Mesenchymal stem cell (in vitro differentiated cells and primary cell): ENCODE measurements around the gene CORO6.

Experiments
- DNase-seq: peaks from one replicate; pipeline ENCODE4 v3.0.0-alpha.2; 2013
- H2AFZ ChIP-seq: one replicate; pipeline ENCODE4 v1.6.1; 2013; ENCODE audit warnings: low read depth, mild to moderate bottlenecking, control low read depth, inconsistent platforms, low read length, moderate library complexity
- H2AK5ac ChIP-seq: 2 replicates; pipeline ENCODE4 v1.6.1; 2013; ENCODE audit warnings: low read length, moderate library complexity, mild to moderate bottlenecking, inconsistent platforms; ENCODE audit not compliant: severe bottlenecking
- H2BK120ac ChIP-seq: one replicate; pipeline ENCODE4 v1.6.1; 2013; ENCODE audit warnings: low read depth, mild to moderate bottlenecking, inconsistent platforms, low read length, moderate library complexity
- H2BK12ac ChIP-seq, 2 experiments: one replicate each; pipeline ENCODE4 v1.6.1; 2013; ENCODE audit warnings: inconsistent platforms in 2 of 2, low read length in 2 of 2, mild to moderate bottlenecking in 2 of 2, moderate library complexity in 2 of 2, control low read depth in 1 of 2
- H2BK15ac ChIP-seq: one replicate; pipeline ENCODE4 v1.6.1; 2013; ENCODE audit warnings: mild to moderate bottlenecking, low read depth, inconsistent platforms; ENCODE audit not compliant: poor library complexity, severe bottlenecking
- H2BK5ac ChIP-seq: 2 replicates; pipeline ENCODE4 v1.6.1; 2013; ENCODE audit warnings: low read depth, mild to moderate bottlenecking, low read length, control low read depth, inconsistent platforms; ENCODE audit not compliant: poor library complexity, severe bottlenecking
- H3K14ac ChIP-seq, 2 experiments: one replicate each; pipeline ENCODE4 v1.6.1; 2013; ENCODE audit warnings: inconsistent platforms in 2 of 2, low read length in 2 of 2, control low read depth in 1 of 2, mild to moderate bottlenecking in 1 of 2, moderate library complexity in 1 of 2
- H3K18ac ChIP-seq, 2 experiments: one replicate each; pipeline ENCODE4 v1.6.1; 2013; ENCODE audit warnings: inconsistent platforms in 2 of 2, low read length in 2 of 2, control low read depth in 1 of 2, low read depth in 1 of 2, mild to moderate bottlenecking in 1 of 2
- H3K23ac ChIP-seq, 2 experiments: one replicate each; pipeline ENCODE4 v1.6.1; 2013; ENCODE audit warnings: inconsistent platforms in 2 of 2, low read length in 2 of 2, mild to moderate bottlenecking in 2 of 2, moderate library complexity in 2 of 2, control low read depth in 1 of 2
- H3K27ac ChIP-seq: 2 replicates; pipeline ENCODE4 v1.5.1; 2013; ENCODE audit warnings: mild to moderate bottlenecking, moderate library complexity, low read length, control low read depth, inconsistent platforms; ENCODE audit not compliant: poor library complexity, severe bottlenecking
- H3K27me3 ChIP-seq, 2 experiments: 2 replicates each; pipeline versions ENCODE4 v1.6.1 to v1.7.0; 2013; ENCODE audit warnings: low read length in 2 of 2, mild to moderate bottlenecking in 2 of 2, moderate library complexity in 2 of 2, control low read depth in 1 of 2, inconsistent platforms in 1 of 2; ENCODE audit not compliant: control insufficient read depth in 1 of 2, insufficient read depth in 1 of 2
- H3K36me3 ChIP-seq, 2 experiments: 2 replicates each; pipeline versions ENCODE4 v1.6.1 to v1.7.0; 2013; ENCODE audit warnings: low read length in 2 of 2, control low read depth in 1 of 2, inconsistent platforms in 1 of 2, low read depth in 1 of 2, mild to moderate bottlenecking in 1 of 2; ENCODE audit not compliant: insufficient read depth in 2 of 2, control insufficient read depth in 1 of 2
- H3K4ac ChIP-seq, 2 experiments: one replicate each; pipeline ENCODE4 v1.6.1; 2013; ENCODE audit warnings: inconsistent platforms in 2 of 2, low read length in 2 of 2, mild to moderate bottlenecking in 2 of 2, moderate library complexity in 2 of 2, control low read depth in 1 of 2, low read depth in 1 of 2
- H3K4me1 ChIP-seq: 2 replicates; pipeline ENCODE4 v1.6.1; 2013; ENCODE audit warnings: low read depth, low read length, control low read depth; ENCODE audit not compliant: control insufficient read depth, insufficient read depth
- H3K4me2 ChIP-seq: 2 replicates; pipeline ENCODE4 v1.6.1; 2013; ENCODE audit warnings: low read length, mild to moderate bottlenecking, inconsistent platforms; ENCODE audit not compliant: poor library complexity, severe bottlenecking
- H3K4me3 ChIP-seq, 2 experiments: 2 replicates each; pipeline versions ENCODE4 v1.5.1 to v1.7.0; 2013; ENCODE audit warnings: low read length in 2 of 2, mild to moderate bottlenecking in 2 of 2, control low read depth in 1 of 2, low read depth in 1 of 2; ENCODE audit not compliant: insufficient read depth in 1 of 2
- H3K79me1 ChIP-seq: replicated peaks from 2 replicates; pipeline ENCODE4 v1.6.1; 2013; ENCODE audit warnings: mild to moderate bottlenecking, control low read depth, low read length, inconsistent platforms; ENCODE audit not compliant: poor library complexity, severe bottlenecking
- H3K9ac ChIP-seq: 2 replicates; pipeline ENCODE4 v1.7.0; 2013; ENCODE audit warnings: mild to moderate bottlenecking, low read length, moderate library complexity
- H3K9me3 ChIP-seq: 2 replicates; pipeline ENCODE4 v1.7.0; 2013; ENCODE audit warnings: mild to moderate bottlenecking, low read length; ENCODE audit not compliant: control insufficient read depth
- H4K8ac ChIP-seq: one replicate; pipeline ENCODE4 v1.6.1; 2013; ENCODE audit warnings: inconsistent platforms, mild to moderate bottlenecking, low read length, moderate library complexity
- H4K91ac ChIP-seq: one replicate; pipeline ENCODE4 v1.6.1; 2013; ENCODE audit warnings: mild to moderate bottlenecking, low read length, inconsistent platforms
- WGBS: methylation state at CpG from one replicate; pipeline ENCODE4 v1.1.7; 2013; ENCODE audit warnings: mixed read lengths; 5-methylcytosine and 5-hydroxymethylcytosine counted together

Gene CORO6

GRCh38 chr17:29568331-29569244 is 54.1 kb downstream of the CORO6 start, which contains the start of gene TP53I13:
TSS of gene TP53I13 (plus strand) at chr17:29568701. CDS start at chr17:29568759, 58 bp downstream.
- peak within 1 kb of the TSS; percentile 67 for H2BK5ac ChIP-seq
- H3K4ac ChIP-seq = peak within 1 kb of the TSS; percentile 13 to 96
- under 1% methylated on average over 51 of the region's 85 CpGs for WGBS
- peak within 1 kb of the TSS; percentile 87 for H4K8ac ChIP-seq
- peak within 1 kb of the TSS; percentile 75 to 90 for H3K4me3 ChIP-seq
- H2BK120ac ChIP-seq = peak within 1 kb of the TSS; percentile 55
- H3K4me2 ChIP-seq = peak within 1 kb of the TSS; percentile 85
- peak within 1 kb of the TSS; percentile 78 to 93 for H3K18ac ChIP-seq
- H3K27me3 ChIP-seq = no peaks in the 10 kb centered on the region
- peaks cover 24% of the 10 kb centered on the region in 2 experiments for H3K36me3 ChIP-seq
- H3K23ac ChIP-seq = peak within 1 kb of the TSS in 1 of 2 experiments; percentile 79
- no peak within 1 kb of the TSS for H2AK5ac ChIP-seq
- peak within 1 kb of the TSS; percentile 81 for H4K91ac ChIP-seq
- H3K9ac ChIP-seq = peak within 1 kb of the TSS; percentile 86
- no peaks in the 10 kb centered on the region for H3K9me3 ChIP-seq
- peak within 1 kb of the TSS; percentile 79 for H2AFZ ChIP-seq
- H3K14ac ChIP-seq = peak within 1 kb of the TSS in 1 of 2 experiments; percentile 98
- peaks cover 22% of the 10 kb centered on the region for H3K79me1 ChIP-seq
- DNase-seq = peak; percentile 87
- peaks cover 39% of the 10 kb centered on the region for H3K4me1 ChIP-seq
- peak within 1 kb of the TSS; percentile 60 for H2BK15ac ChIP-seq
- H3K27ac ChIP-seq = peak within 1 kb of the TSS; percentile 93
- peak within 1 kb of the TSS; percentile 32 to 76 for H2BK12ac ChIP-seq

- Histone ChIP-seq H2AK5ac (no peak overlapping the region), H3K14ac (peak overlapping the region in 1 of 2 experiments; percentile 98), H3K4me1 (peaks cover 32% of the 10 kb centered on the region), H3K79me1 (peaks cover 20% of the 10 kb centered on the region), H3K4me2 (peak overlapping the region; percentile 69), H3K4me3 (peak overlapping the region; percentile 75 to 90), H3K9me3 (no peaks in the 10 kb centered on the region), H2BK120ac (peak overlapping the region; percentile 55), H3K27me3 (no peaks in the 10 kb centered on the region), H3K36me3 (peaks cover 18 to 20% of the 10 kb centered on the region in 2 experiments), H3K18ac (peak overlapping the region; percentile 78 to 93), H3K23ac (peak overlapping the region in 1 of 2 experiments; percentile 79), H4K91ac (peak overlapping the region; percentile 36), H2BK5ac (peak overlapping the region; percentile 67), H4K8ac (peak overlapping the region; percentile 87), H2AFZ (peak overlapping the region; percentile 79), H3K9ac (peak overlapping the region; percentile 84), H3K27ac (peak overlapping the region; percentile 93), H3K4ac (peak overlapping the region; percentile 13 to 84), H2BK12ac (peak overlapping the region; percentile 29 to 32), H2BK15ac (no peak overlapping the region)
- WGBS = under 1% methylated on average over 61 of the region's 63 CpGs
- peak; percentile 79 for DNase-seq
Measured at GRCh38 chr17:29567554-29568330, 55.0 kb downstream of the CORO6 start.

GRCh38 chr17:29567304-29567553 is 55.5 kb downstream of the CORO6 start:
- Histone ChIP-seq H3K18ac (peak overlapping the region in 1 of 2 experiments; percentile 93), H3K4ac (peak overlapping the region; percentile 13 to 40), H3K4me3 (peak overlapping the region; percentile 75 to 90), H2AK5ac (no peak overlapping the region), H4K91ac (no peak overlapping the region), H3K4me2 (peak overlapping the region; percentile 69), H2BK15ac (no peak overlapping the region), H2BK120ac (no peak overlapping the region), H3K27ac (no peak overlapping the region), H3K79me1 (peaks cover 21% of the 10 kb centered on the region), H2AFZ (peak overlapping the region; percentile 79), H3K4me1 (peaks cover 27% of the 10 kb centered on the region), H2BK12ac (no peak overlapping the region), H3K36me3 (peaks cover 20 to 22% of the 10 kb centered on the region in 2 experiments), H4K8ac (no peak overlapping the region), H3K9ac (peak overlapping the region; percentile 84), H3K9me3 (no peaks in the 10 kb centered on the region), H3K23ac (peak overlapping the region in 1 of 2 experiments; percentile 6), H2BK5ac (no peak overlapping the region), H3K14ac (no peak overlapping the region), H3K27me3 (no peaks in the 10 kb centered on the region)
- WGBS = 1% methylated on average over 22 of the region's 27 CpGs
- no peak for DNase-seq
